Fibroblast of pulmonary artery (primary cell): ENCODE measurements around the gene GRIN2C.

Experiments
- DNase-seq: peaks from one replicate; pipeline ENCODE4 v3.0.0-alpha.2; 2010; ENCODE audit warnings: low read depth
- H3K4me3 ChIP-seq: replicated peaks from 2 replicates; pipeline ENCODE4 v1.5.1; 2011; ENCODE audit warnings: low read depth, mild to moderate bottlenecking, control low read depth, low read length, moderate library complexity
- TF ChIP-seq, protein P1 (sequence below): IDR thresholded peaks from 2 replicates; pipeline ENCODE4 v1.5.1; 2011; ENCODE audit warnings: mild to moderate bottlenecking, control low read depth, low read length, inconsistent platforms; ENCODE audit errors: missing control alignments

GRIN2C gene

GRCh38 chr17:74892013-74892841 lies 32.5 kb upstream of the GRIN2C start:
- H3K4me3 ChIP-seq: no peak overlapping the region
- no peak for DNase-seq
- TF ChIP-seq, protein P1, sequence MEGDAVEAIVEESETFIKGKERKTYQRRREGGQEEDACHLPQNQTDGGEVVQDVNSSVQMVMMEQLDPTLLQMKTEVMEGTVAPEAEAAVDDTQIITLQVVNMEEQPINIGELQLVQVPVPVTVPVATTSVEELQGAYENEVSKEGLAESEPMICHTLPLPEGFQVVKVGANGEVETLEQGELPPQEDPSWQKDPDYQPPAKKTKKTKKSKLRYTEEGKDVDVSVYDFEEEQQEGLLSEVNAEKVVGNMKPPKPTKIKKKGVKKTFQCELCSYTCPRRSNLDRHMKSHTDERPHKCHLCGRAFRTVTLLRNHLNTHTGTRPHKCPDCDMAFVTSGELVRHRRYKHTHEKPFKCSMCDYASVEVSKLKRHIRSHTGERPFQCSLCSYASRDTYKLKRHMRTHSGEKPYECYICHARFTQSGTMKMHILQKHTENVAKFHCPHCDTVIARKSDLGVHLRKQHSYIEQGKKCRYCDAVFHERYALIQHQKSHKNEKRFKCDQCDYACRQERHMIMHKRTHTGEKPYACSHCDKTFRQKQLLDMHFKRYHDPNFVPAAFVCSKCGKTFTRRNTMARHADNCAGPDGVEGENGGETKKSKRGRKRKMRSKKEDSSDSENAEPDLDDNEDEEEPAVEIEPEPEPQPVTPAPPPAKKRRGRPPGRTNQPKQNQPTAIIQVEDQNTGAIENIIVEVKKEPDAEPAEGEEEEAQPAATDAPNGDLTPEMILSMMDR: no peak

DNA sequence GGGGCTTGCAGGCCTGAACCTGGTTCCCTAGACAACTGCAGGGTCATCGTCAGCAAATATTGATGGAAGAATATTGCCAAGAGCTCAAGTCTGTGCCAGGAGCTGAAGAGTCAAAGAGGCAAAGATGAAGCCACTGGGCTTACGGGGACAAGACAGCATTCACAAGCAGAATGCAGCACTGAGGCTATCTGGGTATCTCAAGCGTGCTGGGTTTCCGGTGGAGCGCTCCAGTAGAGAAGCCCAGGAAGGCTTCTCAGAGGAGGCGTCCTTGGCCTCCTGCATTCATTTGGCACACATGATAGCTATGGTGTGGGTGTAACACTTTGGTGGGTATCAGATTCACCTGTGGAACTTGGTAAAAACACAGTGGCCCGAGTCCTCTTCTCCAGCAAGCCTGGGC lies 30.9 kb upstream of the GRIN2C start:
- TF ChIP-seq, protein P1: no peak
- no peak overlapping the region for H3K4me3 ChIP-seq
- DNase-seq: no peak

GRCh38 chr17:74888469-74888868 lies 28.8 kb upstream of the GRIN2C start:
- DNase-seq: no peak
- TF ChIP-seq, protein P1: no peak
- no peak overlapping the region for H3K4me3 ChIP-seq

DNA sequence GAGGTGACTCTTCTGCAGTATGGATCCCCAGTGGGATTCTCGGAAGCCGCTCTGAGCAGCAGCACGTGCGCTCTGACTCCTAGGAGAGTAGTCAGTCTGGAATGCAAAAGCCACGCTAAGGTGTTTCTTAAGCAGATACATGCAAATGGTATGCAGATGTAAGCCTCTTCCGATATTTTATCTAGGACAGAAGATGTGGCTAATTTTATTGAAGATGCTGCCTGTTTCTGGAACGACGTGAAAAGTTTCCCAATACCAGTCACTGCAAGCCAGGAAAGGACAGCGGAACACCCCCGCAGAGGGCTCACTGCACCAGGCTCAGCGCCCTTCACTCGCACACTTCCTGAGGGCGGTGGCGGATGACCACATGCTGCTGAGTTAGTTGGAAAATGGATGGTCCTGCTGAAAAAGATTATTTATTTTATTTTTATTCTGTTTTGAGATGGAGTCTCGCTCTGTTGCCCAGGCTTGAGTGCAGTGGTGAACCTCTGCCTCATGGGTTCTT lies 23.6 kb upstream of the GRIN2C start:
- no peak for DNase-seq
- TF ChIP-seq, protein P1: no peak
- H3K4me3 ChIP-seq: no peak overlapping the region

DNA sequence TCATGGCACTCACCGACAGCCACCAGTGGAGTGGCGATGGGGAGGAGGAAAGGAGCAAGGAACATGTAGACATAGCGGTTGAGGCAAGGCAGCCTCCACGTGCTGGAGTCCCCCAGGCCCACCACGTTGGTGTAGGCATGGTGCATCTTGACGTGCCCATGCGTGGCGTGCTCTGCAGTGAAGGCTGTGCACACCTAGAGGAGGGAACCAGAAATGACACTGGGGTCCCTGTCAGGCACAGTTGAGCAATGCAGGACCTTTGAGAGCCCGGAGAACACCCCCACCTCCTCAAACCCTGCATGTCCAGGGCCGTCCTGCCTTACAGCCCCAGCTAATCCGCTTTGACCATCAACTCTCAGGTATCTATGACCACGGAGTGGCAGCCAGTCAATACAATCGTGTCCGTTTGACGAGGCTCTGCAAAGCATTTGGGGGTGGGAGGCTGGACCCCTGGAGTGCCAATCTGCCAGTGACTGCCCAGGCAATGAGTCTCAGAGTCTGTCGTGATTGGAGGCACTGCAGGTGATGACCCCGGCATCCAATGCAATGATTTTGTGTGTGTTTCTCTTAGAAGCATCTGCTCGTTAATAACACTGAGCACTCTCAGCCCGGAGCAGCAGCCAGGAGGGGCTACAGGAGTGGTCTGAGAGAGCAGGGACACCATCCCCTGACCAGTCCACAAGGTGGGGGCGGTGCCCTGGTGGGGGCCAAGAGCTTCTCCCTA lies 23.0 kb upstream of the GRIN2C start:
- no peak overlapping the region for H3K4me3 ChIP-seq
- no peak for DNase-seq
- TF ChIP-seq, protein P1: no peak

DNA sequence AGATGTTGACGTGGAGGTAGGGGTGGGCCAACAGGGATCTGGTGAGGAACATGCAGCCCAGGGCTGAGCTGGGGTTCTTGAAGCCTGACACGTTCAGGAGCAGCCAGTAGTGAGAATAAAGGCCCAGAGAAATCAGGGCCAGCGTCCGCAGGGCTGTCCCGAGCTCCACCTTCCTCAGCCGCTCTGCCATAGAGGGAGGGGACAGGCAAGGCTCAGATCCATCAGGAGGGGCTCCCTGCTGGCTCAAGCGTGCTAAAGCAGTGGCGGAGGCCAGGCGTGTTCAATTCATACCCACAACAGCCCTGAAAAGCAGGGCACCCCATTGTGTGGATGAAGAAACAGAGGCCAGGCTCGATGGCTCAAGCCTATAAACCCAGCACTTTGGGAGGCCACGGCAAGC lies 21.4 kb upstream of the GRIN2C start:
- TF ChIP-seq, protein P1: no peak
- no peak overlapping the region for H3K4me3 ChIP-seq
- DNase-seq: no peak
